ENCODE measurements around the gene WASF1. TPM values are rescaled to one million over a fixed set of nuclear protein-coding genes. Genes with fewer than 3 reads are reported as not detected.
A peak's percentile ranks its signal among the peaks of the same experiment; 100 is the strongest.

The WASF1 gene
- total and polyA plus RNA-seq, 2 experiments from 2014 or later: 27.4 to 30.5 TPM

- TF ChIP-seq CTCF (conservative IDR thresholded peaks at IDR 0.05; ENCODE audit: low read depth in 2 of 2) (no peak), EZH2 (IDR thresholded peaks at IDR 0.05; ENCODE audit: low read depth, unreplicated experiment) (no peak), NANOG (IDR thresholded peaks at IDR 0.05; ENCODE audit: borderline replicate concordance) (no peak), CREB1 (CRISPR knock-in tag; IDR thresholded peaks at IDR 0.05; ENCODE audit: low read depth) (no peak), STAT1 (IDR thresholded peaks at IDR 0.05; ENCODE audit: unreplicated experiment) (no peak), ZNF331 (CRISPR knock-in tag; IDR thresholded peaks at IDR 0.05; ENCODE audit: low read depth) (no peak), POLR2AphosphoS5 (IDR thresholded peaks at IDR 0.05; ENCODE audit: low read depth) (no peak), ZNF114 (CRISPR knock-in tag; IDR thresholded peaks at IDR 0.05) (no peak), JUNB (IDR thresholded peaks at IDR 0.05; ENCODE audit: unreplicated experiment) (no peak), EZH2phosphoT487 (IDR thresholded peaks at IDR 0.05; ENCODE audit: unreplicated experiment) (no peak)
- TF ChIP-seq, protein P1, sequence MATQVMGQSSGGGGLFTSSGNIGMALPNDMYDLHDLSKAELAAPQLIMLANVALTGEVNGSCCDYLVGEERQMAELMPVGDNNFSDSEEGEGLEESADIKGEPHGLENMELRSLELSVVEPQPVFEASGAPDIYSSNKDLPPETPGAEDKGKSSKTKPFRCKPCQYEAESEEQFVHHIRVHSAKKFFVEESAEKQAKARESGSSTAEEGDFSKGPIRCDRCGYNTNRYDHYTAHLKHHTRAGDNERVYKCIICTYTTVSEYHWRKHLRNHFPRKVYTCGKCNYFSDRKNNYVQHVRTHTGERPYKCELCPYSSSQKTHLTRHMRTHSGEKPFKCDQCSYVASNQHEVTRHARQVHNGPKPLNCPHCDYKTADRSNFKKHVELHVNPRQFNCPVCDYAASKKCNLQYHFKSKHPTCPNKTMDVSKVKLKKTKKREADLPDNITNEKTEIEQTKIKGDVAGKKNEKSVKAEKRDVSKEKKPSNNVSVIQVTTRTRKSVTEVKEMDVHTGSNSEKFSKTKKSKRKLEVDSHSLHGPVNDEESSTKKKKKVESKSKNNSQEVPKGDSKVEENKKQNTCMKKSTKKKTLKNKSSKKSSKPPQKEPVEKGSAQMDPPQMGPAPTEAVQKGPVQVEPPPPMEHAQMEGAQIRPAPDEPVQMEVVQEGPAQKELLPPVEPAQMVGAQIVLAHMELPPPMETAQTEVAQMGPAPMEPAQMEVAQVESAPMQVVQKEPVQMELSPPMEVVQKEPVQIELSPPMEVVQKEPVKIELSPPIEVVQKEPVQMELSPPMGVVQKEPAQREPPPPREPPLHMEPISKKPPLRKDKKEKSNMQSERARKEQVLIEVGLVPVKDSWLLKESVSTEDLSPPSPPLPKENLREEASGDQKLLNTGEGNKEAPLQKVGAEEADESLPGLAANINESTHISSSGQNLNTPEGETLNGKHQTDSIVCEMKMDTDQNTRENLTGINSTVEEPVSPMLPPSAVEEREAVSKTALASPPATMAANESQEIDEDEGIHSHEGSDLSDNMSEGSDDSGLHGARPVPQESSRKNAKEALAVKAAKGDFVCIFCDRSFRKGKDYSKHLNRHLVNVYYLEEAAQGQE (IDR thresholded peaks at IDR 0.05; ENCODE audit: unreplicated experiment): no peak
Measured at GRCh38 chr6:110181131-110182030, 1.9 kb upstream of the WASF1 start (continued).

DNA sequence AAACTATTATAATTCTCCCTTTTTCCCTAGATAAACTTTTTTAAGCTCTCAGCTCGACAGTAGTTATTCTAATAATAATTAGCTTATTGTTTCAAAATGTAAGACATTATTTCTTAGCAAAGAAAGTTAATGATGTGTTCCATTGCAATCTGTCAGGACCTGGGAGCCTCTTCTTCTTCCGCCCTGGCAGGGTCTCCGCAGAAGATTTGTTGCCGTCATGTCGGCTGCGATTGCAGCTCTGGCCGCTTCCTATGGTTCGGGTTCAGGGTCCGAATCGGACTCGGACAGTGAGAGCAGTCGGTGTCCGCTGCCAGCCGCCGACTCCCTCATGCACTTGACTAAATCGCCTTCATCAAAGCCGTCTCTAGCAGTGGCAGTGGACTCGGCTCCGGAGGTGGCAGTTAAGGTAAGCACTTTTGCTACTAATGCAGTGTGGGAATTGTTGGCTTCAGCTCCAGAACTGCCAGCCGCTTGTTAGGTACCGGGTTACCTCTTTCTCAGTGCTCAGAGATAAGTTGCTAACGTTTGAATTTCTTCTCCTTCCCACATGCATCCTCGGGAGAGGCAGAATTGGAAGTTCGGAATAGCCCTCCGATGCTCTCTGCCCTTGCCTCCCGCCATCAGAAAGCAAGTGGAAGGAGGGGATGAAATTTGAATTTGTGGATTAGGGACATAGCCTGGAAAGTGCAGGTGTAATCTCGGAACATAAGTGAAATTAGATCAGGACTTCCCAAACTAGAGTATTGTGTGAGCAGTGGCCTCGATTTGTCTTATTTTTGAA lies 948 bp upstream of the WASF1 start, which contains the start of gene CDC40:
Gene CDC40, plus strand, starts transcription at position 200 of the 781 bp plus-strand sequence. Its CDS starts 18 bp downstream, at position 218.
- no peak for DNase-seq (ENCODE audit: low spot score)
- peak within 1 kb of the TSS; percentile 99 for H3K27ac Mint-ChIP-seq
- peaks cover 19% of the 10 kb centered on the region for H4K20me1 ChIP-seq (replicated peaks; ENCODE audit: insufficient read depth)

More for the DNA sequence above, 948 bp upstream of the WASF1 start, which contains the start of gene CDC40:
- Histone ChIP-seq H3K9me2 (ENCODE audit: insufficient read depth) (no peaks in the 10 kb centered on the region), H3K4me3 (peak within 1 kb of the TSS; percentile 74), H3K79me2 (replicated peaks; ENCODE audit: insufficient read depth) (peaks cover 86% of the 10 kb centered on the region), H3K4me1 (ENCODE audit: insufficient read depth) (peaks cover 12% of the 10 kb centered on the region; the same call in 1 of the 2 replicates), H3F3A (replicated peaks; ENCODE audit: low read depth) (no peaks in the 10 kb centered on the region), H3K27me3 (ENCODE audit: insufficient read depth) (no peaks in the 10 kb centered on the region), H3K4me2 (peak within 1 kb of the TSS; percentile 91), H3K27ac (ENCODE audit: low read depth) (peak within 1 kb of the TSS; percentile 92; the same call in 1 of the 2 replicates), H2AFZ (peak within 1 kb of the TSS; percentile 45; the same call in 1 of the 2 replicates), H3K36me3 (ENCODE audit: insufficient read depth) (no peaks in the 10 kb centered on the region)
- Mint-ChIP-seq H3K4me1 (peaks cover 8% of the 10 kb centered on the region), H3K27me3 (ENCODE audit: insufficient read depth, low read depth, poor library complexity) (peaks cover 7% of the 10 kb centered on the region), H3K4me3 (no peak within 1 kb of the TSS; the same call in 2 of the 3 replicates), H3K36me3 (ENCODE audit: low read depth) (no peaks in the 10 kb centered on the region), H3K9me3 (no peaks in the 10 kb centered on the region)
- TF ChIP-seq POLR2AphosphoS5 (IDR thresholded peaks at IDR 0.05; ENCODE audit: low read depth) (peak; percentile 75), STAT1 (IDR thresholded peaks at IDR 0.05; ENCODE audit: unreplicated experiment) (no peak), ZNF114 (CRISPR knock-in tag; IDR thresholded peaks at IDR 0.05) (no peak), ZNF331 (CRISPR knock-in tag; IDR thresholded peaks at IDR 0.05; ENCODE audit: low read depth) (no peak)
- ATAC-seq: peak; percentile 36

Measured in GM23338 (cell line).